ENCODE data around the gene RHOG.
"Not testable (repeated sequence)": the region's sequence is repeated elsewhere in the genome, so short reads cannot be mapped to it uniquely, and the experiment has no call there.

The RHOG gene

GRCh38 chr11:3815845-3816244 is 24.9 kb downstream of the RHOG start:
- no peak overlapping the region for H3K4me2 ChIP-seq (ENCODE audit: low read depth, low read length)
- H2AFZ ChIP-seq (ENCODE audit: low read length), result no peak overlapping the region
- H3K9me2 ChIP-seq (replicated peaks; ENCODE audit: insufficient read depth, low read length), result no peaks in the 10 kb centered on the region

GRCh38 chr11:3814832-3815231 is 25.9 kb downstream of the RHOG start:
- not testable (repeated sequence) for H3K4me1 ChIP-seq (ENCODE audit: low read length); H3K79me2 ChIP-seq (ENCODE audit: low read length); H3K4me3 ChIP-seq (ENCODE audit: low read length); H2AFZ ChIP-seq (ENCODE audit: low read length); H3K9ac ChIP-seq (ENCODE audit: low read length); H3K9me3 ChIP-seq (replicated peaks; ENCODE audit: insufficient read depth, low read length); H3K36me3 ChIP-seq (replicated peaks; ENCODE audit: insufficient read depth, low read length); H3K4me2 ChIP-seq (ENCODE audit: low read depth, low read length); H3K27me3 ChIP-seq (replicated peaks; ENCODE audit: insufficient read depth, low read length); DNase-seq; H3K9me2 ChIP-seq (replicated peaks; ENCODE audit: insufficient read depth, low read length); H3F3A ChIP-seq (ENCODE audit: insufficient read depth, low read length); H3K27ac ChIP-seq (ENCODE audit: low read length); H4K20me1 ChIP-seq (ENCODE audit: insufficient read depth, low read length)

More at GRCh38 chr11:3815845-3816244, 24.9 kb downstream of the RHOG start:
- H3K4me1 ChIP-seq (ENCODE audit: low read length), result no peaks in the 10 kb centered on the region
- H3K4me3 ChIP-seq (ENCODE audit: low read length), result no peak overlapping the region
- H3K79me2 ChIP-seq (ENCODE audit: low read length), result no peaks in the 10 kb centered on the region
- DNase-seq, result no peak
- H3F3A ChIP-seq (ENCODE audit: insufficient read depth, low read length), result no peaks in the 10 kb centered on the region
- H4K20me1 ChIP-seq (ENCODE audit: insufficient read depth, low read length), result no peaks in the 10 kb centered on the region
- H3K27ac ChIP-seq (ENCODE audit: low read length), result no peak overlapping the region
- H3K36me3 ChIP-seq (replicated peaks; ENCODE audit: insufficient read depth, low read length), result no peaks in the 10 kb centered on the region
- TF ChIP-seq EZH2phosphoT487 (IDR thresholded peaks at IDR 0.05; ENCODE audit: low read length) (no peak), EZH2 (optimal IDR thresholded peaks at IDR 0.05; ENCODE audit: low read depth, low read length) (no peak), CTCF (IDR thresholded peaks at IDR 0.05; ENCODE audit: low read length) (no peak)
- no peaks in the 10 kb centered on the region for H3K27me3 ChIP-seq (replicated peaks; ENCODE audit: insufficient read depth, low read length)
- H3K9me3 ChIP-seq (replicated peaks; ENCODE audit: insufficient read depth, low read length), result no peaks in the 10 kb centered on the region
- H3K9ac ChIP-seq (ENCODE audit: low read length), result no peak overlapping the region

GRCh38 chr11:3810951-3811350 is 29.8 kb downstream of the RHOG start:
- H3K9me2 ChIP-seq (replicated peaks; ENCODE audit: insufficient read depth, low read length), result no peaks in the 10 kb centered on the region
- no peak overlapping the region for H3K9ac ChIP-seq (ENCODE audit: low read length)
- H3K4me2 ChIP-seq (ENCODE audit: low read depth, low read length), result no peak overlapping the region
- H3K27ac ChIP-seq (ENCODE audit: low read length), result no peak overlapping the region
- H3K27me3 ChIP-seq (replicated peaks; ENCODE audit: insufficient read depth, low read length), result no peaks in the 10 kb centered on the region
- H3K79me2 ChIP-seq (ENCODE audit: low read length), result peaks cover 4% of the 10 kb centered on the region; the same call in 1 of the 2 replicates
- no peak for DNase-seq
- H3K36me3 ChIP-seq (replicated peaks; ENCODE audit: insufficient read depth, low read length), result no peaks in the 10 kb centered on the region
- TF ChIP-seq CTCF (IDR thresholded peaks at IDR 0.05; ENCODE audit: low read length) (no peak), EZH2phosphoT487 (IDR thresholded peaks at IDR 0.05; ENCODE audit: low read length) (no peak), EZH2 (optimal IDR thresholded peaks at IDR 0.05; ENCODE audit: low read depth, low read length) (no peak)
- H4K20me1 ChIP-seq (ENCODE audit: insufficient read depth, low read length), result no peaks in the 10 kb centered on the region
- peaks cover 12% of the 10 kb centered on the region; the same call in 1 of the 2 replicates for H3F3A ChIP-seq (ENCODE audit: insufficient read depth, low read length)
- no peaks in the 10 kb centered on the region for H3K9me3 ChIP-seq (replicated peaks; ENCODE audit: insufficient read depth, low read length)
- H3K4me3 ChIP-seq (ENCODE audit: low read length), result no peak overlapping the region
- no peaks in the 10 kb centered on the region for H3K4me1 ChIP-seq (ENCODE audit: low read length)
- no peak overlapping the region for H2AFZ ChIP-seq (ENCODE audit: low read length)

GRCh38 chr11:3810446-3810845 is 30.3 kb downstream of the RHOG start:
- H2AFZ ChIP-seq (ENCODE audit: low read length), result no peak overlapping the region
- no peaks in the 10 kb centered on the region for H4K20me1 ChIP-seq (ENCODE audit: insufficient read depth, low read length)
- no peak overlapping the region for H3K27ac ChIP-seq (ENCODE audit: low read length)
- H3K9me3 ChIP-seq (replicated peaks; ENCODE audit: insufficient read depth, low read length), result no peaks in the 10 kb centered on the region
- peaks cover 4% of the 10 kb centered on the region; the same call in 1 of the 2 replicates for H3K79me2 ChIP-seq (ENCODE audit: low read length)
- no peaks in the 10 kb centered on the region for H3K27me3 ChIP-seq (replicated peaks; ENCODE audit: insufficient read depth, low read length)
- no peaks in the 10 kb centered on the region for H3K4me1 ChIP-seq (ENCODE audit: low read length)
- no peak for DNase-seq
- no peak overlapping the region for H3K9ac ChIP-seq (ENCODE audit: low read length)
- H3K4me2 ChIP-seq (ENCODE audit: low read depth, low read length), result no peak overlapping the region
- TF ChIP-seq CTCF (IDR thresholded peaks at IDR 0.05; ENCODE audit: low read length), result no peak
- no peak for TF ChIP-seq EZH2phosphoT487 (IDR thresholded peaks at IDR 0.05; ENCODE audit: low read length)
- TF ChIP-seq EZH2 (optimal IDR thresholded peaks at IDR 0.05; ENCODE audit: low read depth, low read length), result no peak
- H3K36me3 ChIP-seq (replicated peaks; ENCODE audit: insufficient read depth, low read length), result no peaks in the 10 kb centered on the region
- peaks cover 12% of the 10 kb centered on the region; the same call in 1 of the 2 replicates for H3F3A ChIP-seq (ENCODE audit: insufficient read depth, low read length)
- H3K4me3 ChIP-seq (ENCODE audit: low read length), result no peak overlapping the region
- H3K9me2 ChIP-seq (replicated peaks; ENCODE audit: insufficient read depth, low read length), result no peaks in the 10 kb centered on the region

All from MM.1S (cell line).